Testis (tissue), 2 donors: ENCODE data around the gene CERKL.

Experiments
- CTCF ChIP-seq, 3 experiments: fragments of 450-650 bp in 2 of 3; fragments of 200-600 bp in 1 of 3; sonication (generic) in 1 of 3; IDR thresholded peaks; one replicate each; pipeline ENCODE4 v1.5.1; 2016 to 2019; ENCODE audit warnings: antibody characterized with exemption in 3 of 3, mild to moderate bottlenecking in 2 of 3, moderate library complexity in 1 of 3
- POLR2A ChIP-seq: fragments of 450-650 bp; IDR thresholded peaks from one replicate; pipeline ENCODE4 v1.6.1; 2017; ENCODE audit warnings: antibody characterized with exemption, mild to moderate bottlenecking, moderate library complexity

GRCh38 chr2:181605889-181606837 is 50.7 kb downstream of the CERKL start:
- no peak for TF ChIP-seq CTCF (IDR thresholded peaks at IDR 0.05)
- TF ChIP-seq POLR2A, result no peak
